ENCODE measurements around the gene DAZAP1. TPM values are rescaled to one million over a fixed set of nuclear protein-coding genes. Genes with fewer than 3 reads are reported as not detected.

Gene DAZAP1
- total RNA-seq, 4 donors from 2014 or later, result 41.5 to 75.4 (median 49.2) TPM

- peaks cover 6% of the 10 kb centered on the region for H3K4me1 ChIP-seq
- WGBS, result 85% methylated on average over 18 of the region's 23 CpGs
- TF ChIP-seq EP300 (IDR thresholded peaks at IDR 0.05) (no peak), POLR2A (IDR thresholded peaks at IDR 0.05) (no peak), POLR2AphosphoS5 (IDR thresholded peaks at IDR 0.05) (no peak), CTCF (IDR thresholded peaks at IDR 0.05) (no peak)
- H3K9me3 ChIP-seq, result no peaks in the 10 kb centered on the region
- H3K27me3 ChIP-seq, result no peaks in the 10 kb centered on the region
- H3K4me3 ChIP-seq, result no peak overlapping the region
- no peak overlapping the region for H3K27ac ChIP-seq
- no peaks in the 10 kb centered on the region for H3K36me3 ChIP-seq
- DNase-seq (ENCODE audit: low spot score in 2 of 2), result no peak
Observed at GRCh38 chr19:1483979-1484428, 76.6 kb downstream of the DAZAP1 start.

Other genes with a start within 250 kb of the DAZAP1 start
- gene SBNO2, start 233.3 kb upstream of the DAZAP1 start, total RNA-seq, result 10 to 100 TPM; 36.7 to 58.9 (median 45.5) TPM
- gene STK11, start 201.8 kb upstream of the DAZAP1 start, total RNA-seq, result 10 to 100 TPM; 62.5 to 76.9 (median 66.4) TPM
- gene CBARP, start 169.6 kb upstream of the DAZAP1 start, total RNA-seq, result 1 to 10 TPM; 2.9 to 8.6 (median 5.1) TPM
- gene ATP5F1D, start 165.8 kb upstream of the DAZAP1 start, total RNA-seq, result 100 to 1,000 TPM; 102 to 205 (median 137) TPM
- 100 to 1,000 TPM in 2 of 4 donors, 10 to 100 TPM in 2; 89.0 to 153 (median 105) TPM for gene MIDN, start 159.0 kb upstream of the DAZAP1 start, total RNA-seq
- 100 to 1,000 TPM; 338 to 672 (median 451) TPM for gene CIRBP, start 138.3 kb upstream of the DAZAP1 start, total RNA-seq
- 10 to 100 TPM; 44.3 to 72.5 (median 58.2) TPM for gene FAM174C, start 132.1 kb upstream of the DAZAP1 start, total RNA-seq
- gene EFNA2, start 121.7 kb upstream of the DAZAP1 start, total RNA-seq, result not detected
- gene NDUFS7, start 23.7 kb upstream of the DAZAP1 start, total RNA-seq, result 100 to 1,000 TPM in 2 of 4 donors, 10 to 100 TPM in 2; 66.8 to 154 (median 97.5) TPM
- 10 to 100 TPM; 27.8 to 40.3 (median 34.0) TPM for gene GAMT, start 6.0 kb upstream of the DAZAP1 start, total RNA-seq
- gene RPS15, start 30.8 kb downstream of the DAZAP1 start, total RNA-seq, result 1,000 to 10,000 TPM; 1,802 to 3,909 (median 2,793) TPM
- under 1 TPM in 3 of 4 donors, not detected in 1; 0.08 to 0.30 (median 0.26) TPM for gene APC2, start 42.5 kb downstream of the DAZAP1 start, total RNA-seq
- gene C19orf25, start 71.6 kb downstream of the DAZAP1 start, total RNA-seq, result 10 to 100 TPM; 25.1 to 41.2 (median 36.4) TPM
- 1 to 10 TPM; 1.4 to 6.6 (median 3.8) TPM for gene PCSK4, start 82.8 kb downstream of the DAZAP1 start, total RNA-seq
- 10 to 100 TPM in 1 of 4 donors, 1 to 10 TPM in 3; 3.2 to 11.8 (median 8.1) TPM for gene REEP6, start 83.6 kb downstream of the DAZAP1 start, total RNA-seq
- 1 to 10 TPM in 3 of 4 donors, under 1 TPM in 1; 0.83 to 4.1 (median 2.4) TPM for gene ADAMTSL5, start 105.4 kb downstream of the DAZAP1 start, total RNA-seq
- gene PLK5, start 116.5 kb downstream of the DAZAP1 start, total RNA-seq, result 1 to 10 TPM in 1 of 4 donors, under 1 TPM in 1, not detected in 2; 0.23 to 1.2 TPM
- gene MEX3D, start 160.7 kb downstream of the DAZAP1 start, total RNA-seq, result 10 to 100 TPM; 20.1 to 36.4 (median 26.9) TPM
- gene MBD3, start 185.3 kb downstream of the DAZAP1 start, total RNA-seq, result 10 to 100 TPM; 53.2 to 87.9 (median 69.0) TPM
- gene UQCR11, start 197.9 kb downstream of the DAZAP1 start, total RNA-seq, result 10 to 100 TPM; 33.4 to 73.1 (median 59.4) TPM
- gene TCF3, start 245.0 kb downstream of the DAZAP1 start, total RNA-seq, result 10 to 100 TPM; 57.2 to 80.9 (median 68.7) TPM

Data from suprapubic skin (tissue), 4 donors.